IMR-90 (cell line): ENCODE results near the gene KRTAP3-1. TPM values are rescaled to one million over a fixed set of nuclear protein-coding genes. Genes with fewer than 3 reads are reported as not detected.

Experiments used
- ATAC-seq: fragments of 200-7000 bp; cut with Tn5 transposase; 2 replicates; pipeline ENCODE4 v1.9.1; 2020; ENCODE audit warnings: low read depth, mild to moderate bottlenecking, moderate library complexity
- BruUV-seq: library from RNA; stranded (reverse); fragments of 400-500 nt; replicated peaks from 2 replicates; lab custom pipeline; 2021; lab: Mats Ljungman, UMichigan
- CTCF ChIA-PET: fragments of 300-600 bp; formaldehyde crosslinking; extraction: SDS; loops from one replicate; lab custom pipeline; 2021; ENCODE audit warnings: antibody characterized with exemption; lab: Yijun Ruan, JAX
- POLR2A ChIA-PET: fragments of 300-600 bp; sonication (Branson Sonifier 250); formaldehyde crosslinking; loops from one replicate; lab custom pipeline; 2022; ENCODE audit warnings: antibody characterized with exemption; ENCODE audit not compliant: unreplicated experiment; lab: Charles Lee
- DNase-seq: peaks from one replicate; pipeline ENCODE4 v3.0.0; 2013
- H2AFZ ChIP-seq: replicated peaks from 2 replicates; pipeline ENCODE3; 2013; ENCODE audit warnings: low read length, mild to moderate bottlenecking; ENCODE audit not compliant: poor library complexity
- H2AK5ac ChIP-seq: 2 replicates; pipeline ENCODE4 v1.6.1; 2013; ENCODE audit warnings: low read depth, low read length, inconsistent platforms
- H2AK9ac ChIP-seq: replicated peaks from 2 replicates; pipeline ENCODE3; 2013; ENCODE audit warnings: mild to moderate bottlenecking, low read depth, low read length, moderate library complexity; ENCODE audit not compliant: poor library complexity
- H2BK120ac ChIP-seq: 2 replicates; pipeline ENCODE4 v1.6.1; 2013; ENCODE audit warnings: low read depth, low read length, inconsistent platforms
- H2BK15ac ChIP-seq: 3 replicates; pipeline ENCODE4 v1.6.1; 2013; ENCODE audit warnings: low read depth, low read length, inconsistent platforms
- H2BK20ac ChIP-seq: 2 replicates; pipeline ENCODE4 v1.6.1; 2013; ENCODE audit warnings: low read depth, mild to moderate bottlenecking, inconsistent platforms, low read length, moderate library complexity
- H2BK5ac ChIP-seq: 2 replicates; pipeline ENCODE4 v1.6.1; 2013; ENCODE audit warnings: mild to moderate bottlenecking, low read depth, low read length, inconsistent platforms; ENCODE audit not compliant: poor library complexity, severe bottlenecking
- H3K14ac ChIP-seq: replicated peaks from 2 replicates; pipeline ENCODE4 v1.6.1; 2013; ENCODE audit warnings: low read depth, low read length, inconsistent platforms
- H3K18ac ChIP-seq: 2 replicates; pipeline ENCODE4 v1.6.1; 2013; ENCODE audit warnings: low read depth, low read length, control low read depth
- H3K23ac ChIP-seq: 2 replicates; pipeline ENCODE4 v1.6.1; 2013; ENCODE audit warnings: low read depth, low read length, inconsistent platforms
- H3K27ac ChIP-seq: 2 replicates; pipeline ENCODE4 v1.5.1; 2013; ENCODE audit warnings: mild to moderate bottlenecking, control low read depth, low read length; ENCODE audit not compliant: insufficient read depth
- H3K27me3 ChIP-seq: 2 replicates; pipeline ENCODE4 v1.6.1; 2013; ENCODE audit warnings: low read length; ENCODE audit not compliant: control insufficient read depth, insufficient read depth
- H3K36me3 ChIP-seq: 2 replicates; pipeline ENCODE4 v1.6.1; 2013; ENCODE audit warnings: low read length, mixed read lengths; ENCODE audit not compliant: control insufficient read depth, insufficient read depth
- H3K4ac ChIP-seq: 2 replicates; pipeline ENCODE4 v1.6.1; 2013; ENCODE audit warnings: low read depth, low read length, inconsistent platforms
- H3K4me1 ChIP-seq: 2 replicates; pipeline ENCODE4 v1.6.1; 2013; ENCODE audit warnings: low read length, mixed read lengths; ENCODE audit not compliant: control insufficient read depth, insufficient read depth
- H3K4me2 ChIP-seq: 2 replicates; pipeline ENCODE4 v1.6.1; 2013; ENCODE audit warnings: low read depth, mild to moderate bottlenecking, control low read depth, low read length, moderate library complexity
- H3K4me3 ChIP-seq: 2 replicates; pipeline ENCODE4 v1.5.1; 2013; ENCODE audit warnings: low read depth, mild to moderate bottlenecking, control low read depth, low read length, moderate library complexity; ENCODE audit not compliant: insufficient read depth
- H3K56ac ChIP-seq: 2 replicates; pipeline ENCODE4 v1.6.1; 2013; ENCODE audit warnings: low read length, inconsistent platforms; ENCODE audit not compliant: insufficient read depth; ENCODE audit errors: extremely low read depth
- H3K79me1 ChIP-seq, 2 experiments: 2 replicates each; pipeline ENCODE4 v1.6.1; 2013; ENCODE audit warnings: low read length in 2 of 2, inconsistent platforms in 1 of 2, low read depth in 1 of 2
- H3K9ac ChIP-seq: 2 replicates; pipeline ENCODE4 v1.6.1; 2013; ENCODE audit warnings: low read depth, low read length, control low read depth
- H3K9me1 ChIP-seq: 2 replicates; pipeline ENCODE4 v1.6.1; 2013; ENCODE audit warnings: low read length, inconsistent platforms; ENCODE audit not compliant: insufficient read depth
- H3K9me3 ChIP-seq: 2 replicates; pipeline ENCODE4 v1.6.1; 2013; ENCODE audit warnings: low read length; ENCODE audit not compliant: control insufficient read depth, insufficient read depth
- H4K20me1 ChIP-seq: 2 replicates; pipeline ENCODE4 v1.6.1; 2013; ENCODE audit warnings: low read length, inconsistent platforms; ENCODE audit not compliant: insufficient read depth
- H4K5ac ChIP-seq: 2 replicates; pipeline ENCODE4 v1.6.1; 2013; ENCODE audit warnings: mild to moderate bottlenecking, low read depth, low read length, control low read depth
- H4K8ac ChIP-seq, 2 experiments: 2 replicates each; pipeline ENCODE4 v1.6.1; 2013; ENCODE audit warnings: low read depth in 2 of 2, low read length in 2 of 2, control low read depth in 1 of 2, inconsistent platforms in 1 of 2
- H4K91ac ChIP-seq: 2 replicates; pipeline ENCODE4 v1.6.1; 2013; ENCODE audit warnings: low read depth, low read length, inconsistent platforms; ENCODE audit not compliant: insufficient read depth
- MAZ ChIP-seq: IDR thresholded peaks from 2 replicates; pipeline ENCODE4 v1.6.1; 2012; ENCODE audit warnings: low read depth, mild to moderate bottlenecking, low read length, improper control_type of control experiment, moderate library complexity, borderline replicate concordance
- NFE2L2 ChIP-seq: fragments of 150-350 bp; IDR thresholded peaks from 2 replicates; pipeline ENCODE4 v1.6.1; 2016; ENCODE audit warnings: low read depth, mild to moderate bottlenecking, low read length
- RFX5 ChIP-seq: IDR thresholded peaks from 2 replicates; pipeline ENCODE4 v1.8.0; 2012; ENCODE audit warnings: low read depth, mild to moderate bottlenecking, low read length, moderate library complexity
- WGBS, 2 experiments: methylation state at CpG; one replicate each; pipeline versions ENCODE4 v1.1.5 to v1.1.7; 2013; ENCODE audit warnings: missing lambda C conversion rate in 2 of 2; ENCODE audit not compliant: insufficient read length in 1 of 2; ENCODE audit errors: extremely low coverage in 2 of 2; 5-methylcytosine and 5-hydroxymethylcytosine counted together
- dilution Hi-C: fragments of 300-500 bp; cut with HindIII; formaldehyde crosslinking; loops from one replicate; pipeline ENCODE4 v1.14.3; 2018; ENCODE audit warnings: low sequenced_read_pairs; ENCODE audit not compliant: unreplicated experiment
- in situ Hi-C: fragments of 300-500 bp; cut with MboI; formaldehyde crosslinking; loops from 3 replicates; pipeline ENCODE4 v1.14.3; 2019; ENCODE audit warnings: low sequenced_read_pairs, inconsistent platforms, mixed read lengths
- intact Hi-C: fragments of 100-400 bp; cut with micrococcal nuclease; formaldehyde crosslinking; loops from 2 replicates; pipeline ENCODE4 v1.10.0; 2022
- polyA plus RNA-seq, 3 experiments: library from polyadenylated mRNA; depleted of rRNA; stranded (reverse); fragments of >200 nt; gene quantifications; 2 replicates each; pipeline ENCODE4 v1.2.3, GENCODE V29; 2012; ENCODE audit warnings: low replicate concordance in 1 of 3
- total RNA-seq: library from RNA; depleted of rRNA; stranded (reverse); fragments of >200 nt; gene quantifications from 2 replicates; pipeline ENCODE4 v1.2.3, GENCODE V29; 2012
- TF ChIP-seq, protein P1 (sequence below): conservative IDR thresholded peaks from 2 replicates; pipeline ENCODE4 v1.5.1; 2012; ENCODE audit warnings: mild to moderate bottlenecking, low read depth, low read length, improper control_type of control experiment

The KRTAP3-1 gene
- total and polyA plus RNA-seq, 2 of the 4 experiments (the other 2 are of a cell fraction): not detected

DNA sequence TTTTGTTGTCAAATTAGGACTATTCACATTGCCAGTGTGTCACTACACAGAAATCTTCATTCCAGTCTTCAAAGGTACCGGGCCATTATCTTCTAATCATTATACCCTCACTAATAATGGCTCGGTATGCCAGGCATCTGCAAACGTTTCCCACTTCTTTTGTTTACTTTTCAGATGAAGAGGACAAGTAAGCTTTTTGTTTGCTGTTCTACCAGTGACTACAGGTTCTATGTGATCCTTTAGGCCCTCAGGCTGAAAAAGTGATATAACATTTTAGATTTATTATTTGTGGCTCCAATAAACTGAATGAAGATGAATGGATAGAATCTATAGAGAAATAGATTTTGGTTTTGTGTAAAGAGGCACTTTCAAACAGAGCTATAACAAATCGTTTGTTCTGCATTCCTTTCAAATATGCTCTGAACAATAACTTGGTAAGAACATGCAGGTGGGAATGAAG is 403 bp upstream of the KRTAP3-1 start:
- Histone ChIP-seq H4K8ac (no peak overlapping the region), H2AFZ (no peak overlapping the region), H2BK5ac (no peak overlapping the region), H4K20me1 (no peaks in the 10 kb centered on the region), H3K9ac (no peak overlapping the region), H3K27ac (no peak overlapping the region), H4K5ac (no peak overlapping the region), H2BK20ac (no peak overlapping the region), H2AK5ac (no peak overlapping the region), H3K4me1 (peaks cover 1% of the 10 kb centered on the region; the same call in 1 of the 2 replicates), H2AK9ac (no peak overlapping the region), H3K18ac (no peak overlapping the region), H3K79me1 (no peaks in the 10 kb centered on the region), H3K4me3 (no peak overlapping the region), H4K91ac (no peak overlapping the region), H3K4me2 (no peak overlapping the region), H3K14ac (no peak overlapping the region), H3K23ac (no peak overlapping the region), H2BK120ac (no peak overlapping the region), H3K27me3 (no peaks in the 10 kb centered on the region), H3K36me3 (no peaks in the 10 kb centered on the region), H2BK15ac (no peak overlapping the region), H3K9me1 (no peaks in the 10 kb centered on the region; the same call in 1 of the 2 replicates), H3K9me3 (no peaks in the 10 kb centered on the region), H3K4ac (no peak overlapping the region), H3K56ac (no peak overlapping the region)
- TF ChIP-seq MAZ: no peak
- TF ChIP-seq RFX5: no peak
- no peak for TF ChIP-seq NFE2L2
- TF ChIP-seq, protein P1, sequence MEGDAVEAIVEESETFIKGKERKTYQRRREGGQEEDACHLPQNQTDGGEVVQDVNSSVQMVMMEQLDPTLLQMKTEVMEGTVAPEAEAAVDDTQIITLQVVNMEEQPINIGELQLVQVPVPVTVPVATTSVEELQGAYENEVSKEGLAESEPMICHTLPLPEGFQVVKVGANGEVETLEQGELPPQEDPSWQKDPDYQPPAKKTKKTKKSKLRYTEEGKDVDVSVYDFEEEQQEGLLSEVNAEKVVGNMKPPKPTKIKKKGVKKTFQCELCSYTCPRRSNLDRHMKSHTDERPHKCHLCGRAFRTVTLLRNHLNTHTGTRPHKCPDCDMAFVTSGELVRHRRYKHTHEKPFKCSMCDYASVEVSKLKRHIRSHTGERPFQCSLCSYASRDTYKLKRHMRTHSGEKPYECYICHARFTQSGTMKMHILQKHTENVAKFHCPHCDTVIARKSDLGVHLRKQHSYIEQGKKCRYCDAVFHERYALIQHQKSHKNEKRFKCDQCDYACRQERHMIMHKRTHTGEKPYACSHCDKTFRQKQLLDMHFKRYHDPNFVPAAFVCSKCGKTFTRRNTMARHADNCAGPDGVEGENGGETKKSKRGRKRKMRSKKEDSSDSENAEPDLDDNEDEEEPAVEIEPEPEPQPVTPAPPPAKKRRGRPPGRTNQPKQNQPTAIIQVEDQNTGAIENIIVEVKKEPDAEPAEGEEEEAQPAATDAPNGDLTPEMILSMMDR: no peak
- dilution Hi-C loops: no loop called here
- no TSS peak for BruUV-seq
- no peak for DNase-seq
- in situ Hi-C loops: no loop called here
- intact Hi-C loops: no loop called here
- WGBS, 2 experiments: no CpG with 5 or more reads among the region's 4 CpGs
- no peak for ATAC-seq
- CTCF ChIA-PET: interaction anchor here (0.6 to 0.9 kb wide), 2 partner anchors 11 to 18 kb away, joined by 3 to 6 read pairs; no protein-coding TSS in a partner anchor
- POLR2A ChIA-PET: no interaction called here
